Measurements from ENCODE around the gene SEH1L.

DNA sequence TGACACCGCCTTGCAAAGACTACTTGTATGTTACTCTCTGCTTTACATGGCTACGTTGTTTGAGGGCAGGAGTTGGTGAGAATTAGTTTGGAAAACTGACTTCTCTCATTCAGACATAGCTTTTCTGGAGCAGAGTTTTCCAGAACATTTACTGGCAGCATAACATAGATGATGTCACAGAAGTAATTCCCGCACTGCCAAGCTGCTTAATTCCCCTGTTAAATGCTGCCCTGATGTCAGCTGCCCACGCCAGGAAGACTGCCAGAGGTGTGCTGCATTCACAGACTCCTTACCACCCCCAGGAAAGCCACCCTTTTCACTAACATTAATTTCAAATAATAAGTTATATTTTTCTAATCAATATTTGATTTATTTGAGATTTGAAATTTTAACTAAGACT, 39.1 kb upstream of the SEH1L start:
- TF ChIP-seq, protein P1, sequence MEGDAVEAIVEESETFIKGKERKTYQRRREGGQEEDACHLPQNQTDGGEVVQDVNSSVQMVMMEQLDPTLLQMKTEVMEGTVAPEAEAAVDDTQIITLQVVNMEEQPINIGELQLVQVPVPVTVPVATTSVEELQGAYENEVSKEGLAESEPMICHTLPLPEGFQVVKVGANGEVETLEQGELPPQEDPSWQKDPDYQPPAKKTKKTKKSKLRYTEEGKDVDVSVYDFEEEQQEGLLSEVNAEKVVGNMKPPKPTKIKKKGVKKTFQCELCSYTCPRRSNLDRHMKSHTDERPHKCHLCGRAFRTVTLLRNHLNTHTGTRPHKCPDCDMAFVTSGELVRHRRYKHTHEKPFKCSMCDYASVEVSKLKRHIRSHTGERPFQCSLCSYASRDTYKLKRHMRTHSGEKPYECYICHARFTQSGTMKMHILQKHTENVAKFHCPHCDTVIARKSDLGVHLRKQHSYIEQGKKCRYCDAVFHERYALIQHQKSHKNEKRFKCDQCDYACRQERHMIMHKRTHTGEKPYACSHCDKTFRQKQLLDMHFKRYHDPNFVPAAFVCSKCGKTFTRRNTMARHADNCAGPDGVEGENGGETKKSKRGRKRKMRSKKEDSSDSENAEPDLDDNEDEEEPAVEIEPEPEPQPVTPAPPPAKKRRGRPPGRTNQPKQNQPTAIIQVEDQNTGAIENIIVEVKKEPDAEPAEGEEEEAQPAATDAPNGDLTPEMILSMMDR (IDR thresholded peaks at IDR 0.05; ENCODE audit: low read length): no peak
- no peak for TF ChIP-seq EZH2 (IDR thresholded peaks at IDR 0.05; ENCODE audit: borderline replicate concordance, low read length)
